Esophagus squamous epithelium (tissue), 5 donors: Measurements from ENCODE around the gene XYLT2. TPM values are rescaled to one million over a fixed set of nuclear protein-coding genes. Genes with fewer than 3 reads are reported as not detected.

Source experiments
- DNase-seq: peaks from one replicate; lab custom pipeline; 2025; lab: John Stamatoyannopoulos, UW
- H3K27ac ChIP-seq, 4 donors: fragments of 200-600 bp; sonication (generic); one replicate each; pipeline ENCODE4 v1.5.1; 2016 to 2019; ENCODE audit warnings: mild to moderate bottlenecking in 1 of 4
- H3K27me3 ChIP-seq, 4 donors: fragments of 200-600 bp; sonication (generic); 1 replicate in 3 of 4; 2 replicates in 1 of 4; pipeline versions ENCODE4 v1.5.1 to v1.6.0; 2017 to 2021; ENCODE audit warnings: antibody characterized with exemption in 1 of 4
- H3K36me3 ChIP-seq, 3 donors: fragments of 200-600 bp; sonication (generic); one replicate each; pipeline ENCODE4 v1.5.1; 2016 to 2019
- H3K4me1 ChIP-seq, 3 donors: fragments of 200-600 bp; sonication (generic); one replicate each; pipeline ENCODE4 v1.5.1; 2017 to 2019
- H3K4me3 ChIP-seq, 4 donors: fragments of 200-600 bp; sonication (generic); 1 replicate in 3 of 4; 2 replicates in 1 of 4; pipeline ENCODE4 v1.5.1; 2016 to 2019; ENCODE audit warnings: mild to moderate bottlenecking in 2 of 4, moderate library complexity in 1 of 4
- H3K9me3 ChIP-seq, 3 donors: fragments of 200-600 bp; sonication (generic); one replicate each; pipeline ENCODE4 v1.5.1; 2016 to 2019
- POLR2A ChIP-seq, 4 donors: fragments of 450-650 bp; IDR thresholded peaks; one replicate each; pipeline ENCODE4 v1.6.1; 2017; ENCODE audit warnings: antibody characterized with exemption in 4 of 4, mild to moderate bottlenecking in 4 of 4, moderate library complexity in 3 of 4
- WGBS, 2 donors: methylation state at CpG; one replicate each; pipeline ENCODE4 v1.1.5; 2018; 5-methylcytosine and 5-hydroxymethylcytosine counted together
- intact Hi-C: fragments of 100-400 bp; cut with DNase I; formaldehyde crosslinking; loops from one replicate; pipeline ENCODE4 v1.15.0; 2022
- total RNA-seq, 4 donors: library from RNA; depleted of rRNA; stranded (reverse); fragments of >200 nt; gene quantifications; one replicate each; pipeline ENCODE4 v1.1.0, GENCODE V29; 2016
- TF ChIP-seq, protein P1 (sequence below), 6 experiments: fragments of 450-650 bp in 4 of 6; fragments of 200-600 bp in 2 of 6; sonication (generic) in 2 of 6; IDR thresholded peaks; one replicate each; pipeline ENCODE4 v1.5.1; 2016 to 2019; ENCODE audit warnings: antibody characterized with exemption in 6 of 6, mild to moderate bottlenecking in 4 of 6, moderate library complexity in 4 of 6
- donor health status: DM: yes; HTN: yes; CAD: no.

XYLT2 gene
- total RNA-seq, 4 donors from 2014 or later, result 10.0 to 17.5 (median 13.5) TPM

- Histone ChIP-seq H3K9me3 (no peaks in the 10 kb centered on the region), H3K36me3 (peaks cover 44 to 75% (median 50%) of the 10 kb centered on the region in 3 donors), H3K4me1 (peaks cover 7 to 29% (median 19%) of the 10 kb centered on the region in 3 donors), H3K27ac (no peak overlapping the region), H3K4me3 (no peak overlapping the region), H3K27me3 (no peaks in the 10 kb centered on the region)
- 91 to 99% methylated on average over 5 of the region's 6 CpGs for WGBS, 2 donors
- intact Hi-C loops, result no loop called here
- DNase-seq, result no peak
- TF ChIP-seq POLR2A (IDR thresholded peaks at IDR 0.05), result no peak
- TF ChIP-seq, protein P1, sequence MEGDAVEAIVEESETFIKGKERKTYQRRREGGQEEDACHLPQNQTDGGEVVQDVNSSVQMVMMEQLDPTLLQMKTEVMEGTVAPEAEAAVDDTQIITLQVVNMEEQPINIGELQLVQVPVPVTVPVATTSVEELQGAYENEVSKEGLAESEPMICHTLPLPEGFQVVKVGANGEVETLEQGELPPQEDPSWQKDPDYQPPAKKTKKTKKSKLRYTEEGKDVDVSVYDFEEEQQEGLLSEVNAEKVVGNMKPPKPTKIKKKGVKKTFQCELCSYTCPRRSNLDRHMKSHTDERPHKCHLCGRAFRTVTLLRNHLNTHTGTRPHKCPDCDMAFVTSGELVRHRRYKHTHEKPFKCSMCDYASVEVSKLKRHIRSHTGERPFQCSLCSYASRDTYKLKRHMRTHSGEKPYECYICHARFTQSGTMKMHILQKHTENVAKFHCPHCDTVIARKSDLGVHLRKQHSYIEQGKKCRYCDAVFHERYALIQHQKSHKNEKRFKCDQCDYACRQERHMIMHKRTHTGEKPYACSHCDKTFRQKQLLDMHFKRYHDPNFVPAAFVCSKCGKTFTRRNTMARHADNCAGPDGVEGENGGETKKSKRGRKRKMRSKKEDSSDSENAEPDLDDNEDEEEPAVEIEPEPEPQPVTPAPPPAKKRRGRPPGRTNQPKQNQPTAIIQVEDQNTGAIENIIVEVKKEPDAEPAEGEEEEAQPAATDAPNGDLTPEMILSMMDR (IDR thresholded peaks at IDR 0.05), result no peak
These were observed 46.7 kb downstream of the XYLT2 start for GRCh38 chr17:50392621-50393020.

GRCh38 chr17:50393700-50394099, 47.8 kb downstream of the XYLT2 start:
- Histone ChIP-seq H3K4me3 (no peak overlapping the region), H3K36me3 (peaks cover 33 to 64% (median 40%) of the 10 kb centered on the region in 3 donors), H3K9me3 (no peaks in the 10 kb centered on the region), H3K27ac (no peak overlapping the region), H3K4me1 (peaks cover 7 to 33% (median 23%) of the 10 kb centered on the region in 3 donors), H3K27me3 (no peaks in the 10 kb centered on the region)
- TF ChIP-seq, protein P1 (IDR thresholded peaks at IDR 0.05), result no peak
- no peak for TF ChIP-seq POLR2A (IDR thresholded peaks at IDR 0.05)
- 95% methylated on average over 5 of the region's 5 CpGs for WGBS, 2 donors
- intact Hi-C loops, result no loop called here
- DNase-seq, result no peak

GRCh38 chr17:50394711-50395110, 48.8 kb downstream of the XYLT2 start:
- peaks cover 33 to 54% (median 36%) of the 10 kb centered on the region in 3 donors for H3K36me3 ChIP-seq
- WGBS, 2 donors, result 14 to 31% methylated on average over 2 to 3 of the region's 3 CpGs
- intact Hi-C loops, result no loop called here
- H3K27me3 ChIP-seq, result no peaks in the 10 kb centered on the region
- no peak for DNase-seq
- H3K9me3 ChIP-seq, result no peaks in the 10 kb centered on the region
- TF ChIP-seq, protein P1 (IDR thresholded peaks at IDR 0.05), result no peak
- TF ChIP-seq POLR2A (IDR thresholded peaks at IDR 0.05), result no peak
- H3K4me3 ChIP-seq, result no peak overlapping the region
- no peak overlapping the region for H3K27ac ChIP-seq
- H3K4me1 ChIP-seq, result peaks cover 7 to 33% (median 23%) of the 10 kb centered on the region in 3 donors

DNA sequence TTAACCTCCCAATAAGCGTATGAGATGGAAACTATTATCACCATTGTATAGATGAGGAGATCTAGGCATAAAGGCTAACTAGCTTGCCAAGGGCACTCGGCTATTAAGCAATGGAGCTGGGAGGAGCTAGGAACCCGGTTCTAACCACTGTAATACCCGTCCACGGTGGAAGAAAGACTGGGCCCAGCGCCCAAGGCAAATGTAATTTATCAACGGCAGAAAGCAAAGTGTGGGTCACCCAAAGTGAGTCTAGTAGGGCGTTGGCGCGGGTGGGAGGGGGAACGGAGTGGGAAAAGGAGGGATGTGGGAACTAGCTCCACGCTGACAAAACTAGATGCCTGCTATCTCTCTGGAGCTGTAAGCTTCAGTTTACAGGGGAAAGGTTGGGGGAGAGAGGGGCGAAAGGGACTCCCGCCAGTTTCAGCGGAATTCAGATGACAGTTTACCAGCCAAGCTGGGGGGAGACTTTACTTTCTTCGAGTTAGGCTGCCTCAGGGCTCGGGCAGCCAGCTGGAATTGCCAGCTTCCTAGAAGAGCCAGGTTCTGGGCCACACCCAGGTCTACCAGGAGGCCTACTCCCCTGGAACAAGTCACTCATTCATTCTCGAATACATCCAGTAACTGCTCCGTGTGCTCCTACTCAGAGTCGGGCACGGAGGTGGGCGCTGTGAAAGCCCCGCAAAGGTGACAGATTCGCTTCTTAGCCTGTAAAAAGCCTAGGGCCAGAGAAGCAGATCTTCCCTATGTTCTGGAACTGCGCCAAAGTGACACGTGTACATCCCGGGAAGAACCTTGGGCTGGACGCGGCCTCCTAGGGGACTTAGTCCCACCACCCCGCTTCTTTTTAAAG, 50.6 kb downstream of the XYLT2 start:
- H3K36me3 ChIP-seq, result peaks cover 24 to 36% (median 28%) of the 10 kb centered on the region in 3 donors
- no peak for TF ChIP-seq POLR2A (IDR thresholded peaks at IDR 0.05)
- TF ChIP-seq, protein P1 (IDR thresholded peaks at IDR 0.05), result no peak
- no peaks in the 10 kb centered on the region for H3K27me3 ChIP-seq
- DNase-seq, result no peak
- WGBS, 2 donors, result 3 to 4% methylated on average over 20 to 28 of the region's 30 CpGs
- H3K4me1 ChIP-seq, result peaks cover 7 to 33% (median 23%) of the 10 kb centered on the region in 3 donors
- intact Hi-C loops, result no loop called here
- no peaks in the 10 kb centered on the region for H3K9me3 ChIP-seq
- peak overlapping the region; percentile 78 to 95 (median 82) for H3K4me3 ChIP-seq
- H3K27ac ChIP-seq, result peak overlapping the region; percentile 87 to 94 (median 90)
